ENCODE results near the gene HSPA1A. TPM values are rescaled to one million over a fixed set of nuclear protein-coding genes. Genes with fewer than 3 reads are reported as not detected.
"Not testable (repeated sequence)": the region's sequence is repeated elsewhere in the genome, so short reads cannot be mapped to it uniquely, and the experiment has no call there.

The HSPA1A gene
- total RNA-seq, 1 donor: 76.9 TPM

- peak; percentile 99 for DNase-seq (ENCODE audit: low read depth)
- no peak for TF ChIP-seq CTCF (IDR thresholded peaks at IDR 0.05; ENCODE audit: insufficient read depth, low read length)
Measured at GRCh38 chr6:31814677-31815024, 692 bp upstream of the HSPA1A start.

GRCh38 chr6:31817133-31817928 lies 2.0 kb downstream of the HSPA1A start:
- H3K4me3 ChIP-seq (ENCODE audit: low read depth, low read length): peak overlapping the region; percentile 61

More at GRCh38 chr6:31814677-31815024, 692 bp upstream of the HSPA1A start:
- H3K4me3 ChIP-seq (ENCODE audit: low read depth, low read length): peak overlapping the region; percentile 68

GRCh38 chr6:31817929-31818511 lies 2.7 kb downstream of the HSPA1A start:
- peak overlapping the region; percentile 61 for H3K4me3 ChIP-seq (ENCODE audit: low read depth, low read length)
- DNase-seq (ENCODE audit: low read depth): not testable (repeated sequence)

More at GRCh38 chr6:31817133-31817928, 2.0 kb downstream of the HSPA1A start:
- DNase-seq (ENCODE audit: low read depth): not testable (repeated sequence)

- TF ChIP-seq CTCF (IDR thresholded peaks at IDR 0.05; ENCODE audit: insufficient read depth, low read length): no peak
- DNase-seq (ENCODE audit: low read depth): no peak
- no peak overlapping the region for H3K4me3 ChIP-seq (ENCODE audit: low read depth, low read length)
Measured at GRCh38 chr6:31819871-31820299, 4.5 kb downstream of the HSPA1A start.

- not testable (repeated sequence) for H3K4me3 ChIP-seq (ENCODE audit: low read depth, low read length); DNase-seq (ENCODE audit: low read depth)
Measured at GRCh38 chr6:31820399-31820798, 5.1 kb downstream of the HSPA1A start.

DNA sequence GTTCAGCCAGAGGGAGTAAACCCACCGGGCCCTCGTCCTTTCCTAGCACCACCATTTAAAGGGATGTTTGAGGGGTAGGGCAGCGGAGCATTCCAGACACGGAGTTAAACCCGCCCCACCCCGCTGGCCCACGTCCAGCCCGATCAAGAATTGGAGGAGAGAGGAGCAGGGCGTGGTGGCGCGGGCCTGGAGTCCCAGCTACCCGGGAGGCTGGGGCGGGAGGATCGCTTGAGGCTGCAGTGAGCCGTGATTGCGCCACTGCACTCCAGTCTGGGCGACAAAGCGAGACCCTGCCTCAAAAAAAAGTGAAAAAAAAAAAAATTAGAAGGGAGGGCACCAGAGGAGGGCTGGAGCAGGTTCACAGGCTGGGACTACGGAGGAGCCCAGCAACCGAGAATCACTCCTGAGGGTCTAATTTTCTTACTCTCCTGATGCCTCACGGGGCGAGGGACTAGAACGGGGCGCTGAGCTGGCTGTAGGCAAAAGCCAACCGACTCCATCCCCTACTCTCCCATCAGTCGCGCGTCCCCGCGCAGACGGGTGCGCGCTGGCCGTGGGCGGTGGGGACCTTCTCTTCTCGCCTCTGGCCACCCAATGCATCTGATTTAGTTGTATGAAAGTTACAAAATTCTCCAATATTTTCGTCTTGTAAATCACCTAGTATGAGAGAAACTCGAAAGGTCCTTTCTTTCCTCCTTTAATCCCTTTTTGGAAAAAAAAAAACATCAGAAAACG lies 6.1 kb downstream of the HSPA1A start:
- H3K4me3 ChIP-seq (ENCODE audit: low read depth, low read length): peak overlapping the region; percentile 68
- TF ChIP-seq CTCF (IDR thresholded peaks at IDR 0.05; ENCODE audit: insufficient read depth, low read length): no peak
- no peak for DNase-seq (ENCODE audit: low read depth)

GRCh38 chr6:31822036-31822821 lies 6.9 kb downstream of the HSPA1A start:
- DNase-seq (ENCODE audit: low read depth): peak; percentile 93
- H3K4me3 ChIP-seq (ENCODE audit: low read depth, low read length): peak overlapping the region; percentile 68
- no peak for TF ChIP-seq CTCF (IDR thresholded peaks at IDR 0.05; ENCODE audit: insufficient read depth, low read length)

DNA sequence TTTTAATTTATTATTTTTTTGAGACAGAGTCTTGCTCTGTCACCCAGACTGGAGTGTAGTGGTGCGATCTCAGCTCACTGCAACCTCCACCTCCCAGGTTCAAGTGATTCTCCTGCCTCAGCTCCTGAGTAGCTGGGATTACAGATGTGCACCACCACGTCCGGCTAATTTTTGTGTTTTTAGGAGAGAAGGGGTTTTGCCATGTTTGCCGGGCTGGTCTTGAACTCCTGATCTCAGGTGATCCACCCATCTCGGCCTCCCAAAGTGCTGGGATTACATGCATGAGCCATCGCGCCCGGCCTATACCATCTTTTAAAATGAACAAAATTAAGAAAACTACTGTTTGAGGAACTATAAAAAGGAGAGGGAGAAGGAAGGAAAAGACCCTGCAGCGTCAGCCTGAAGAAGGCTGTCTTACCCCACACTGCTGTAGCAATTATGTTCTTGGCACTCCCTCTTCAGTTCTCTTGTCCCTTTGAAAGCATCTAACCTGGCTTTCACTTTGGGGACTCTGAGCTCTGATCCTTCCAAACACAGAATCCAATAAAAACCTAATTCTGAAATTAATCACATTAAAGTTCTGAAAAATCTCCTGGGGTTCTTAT lies 8.4 kb downstream of the HSPA1A start:
- H3K4me3 ChIP-seq (ENCODE audit: low read depth, low read length); DNase-seq (ENCODE audit: low read depth): not testable (repeated sequence)
